ENCODE results near the gene NCK1.

- no peak for TF ChIP-seq POLR2A (IDR thresholded peaks at IDR 0.05; ENCODE audit: low read depth, low read length)
- TF ChIP-seq TAF1 (IDR thresholded peaks at IDR 0.05; ENCODE audit: borderline replicate concordance, low read depth, low read length) = no peak
- TF ChIP-seq POLR2AphosphoS5 (IDR thresholded peaks at IDR 0.05; ENCODE audit: low read depth, low read length) = no peak
Observed at GRCh38 chr3:136852180-136852579, 9.8 kb upstream of the NCK1 start.

Measured in GM12892 (cell line).